HG02588 (cell line): ENCODE results near the gene CCDC86.

Experiments
- ATAC-seq: cut with Tn5 transposase; IDR thresholded peaks from one replicate; pipeline ENCODE4 v1.9.1; 2021; ENCODE audit warnings: mild to moderate bottlenecking, moderate library complexity; ENCODE audit not compliant: unreplicated experiment

The CCDC86 gene

GRCh38 chr11:60852117-60852981 is 10.4 kb downstream of the CCDC86 start:
- ATAC-seq, result no peak

- no peak for ATAC-seq
Observed at GRCh38 chr11:60852982-60853950, 11.4 kb downstream of the CCDC86 start.

DNA sequence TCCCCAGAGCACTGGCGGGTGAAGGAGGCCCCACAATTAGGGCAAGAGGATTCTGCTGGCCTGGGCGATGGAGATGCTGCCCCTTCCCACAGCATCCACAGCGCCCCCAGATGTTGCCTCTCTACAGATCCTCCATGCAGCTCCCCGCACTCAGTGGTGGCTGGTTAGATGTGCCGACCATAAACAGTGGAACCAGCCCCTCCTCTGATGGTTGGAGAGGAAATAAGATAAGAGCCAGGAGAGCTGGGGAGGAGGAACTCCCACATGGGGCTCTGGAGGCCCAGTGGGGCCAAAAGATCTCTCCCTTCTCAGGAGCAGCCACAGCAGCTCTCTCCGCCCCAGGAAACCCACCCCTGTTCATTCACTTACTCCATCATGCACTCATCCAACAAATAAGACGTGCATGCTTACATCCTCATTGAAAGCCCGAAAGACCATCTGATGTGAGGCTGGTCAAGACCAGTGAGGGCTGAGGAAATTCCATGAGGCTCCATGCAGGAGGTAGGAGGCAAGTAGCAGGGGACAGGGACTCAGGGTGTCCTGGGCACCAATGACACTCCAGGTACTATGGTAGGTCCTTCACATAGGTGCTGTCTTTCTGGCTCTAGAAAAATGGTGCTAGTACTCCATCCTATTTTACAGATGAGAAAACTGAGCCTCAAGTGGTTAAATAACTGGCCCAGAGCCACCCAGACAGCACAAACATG is 12.4 kb downstream of the CCDC86 start:
- ATAC-seq, result no peak

- no peak for ATAC-seq
Observed at GRCh38 chr11:60854847-60855725, 13.2 kb downstream of the CCDC86 start.

DNA sequence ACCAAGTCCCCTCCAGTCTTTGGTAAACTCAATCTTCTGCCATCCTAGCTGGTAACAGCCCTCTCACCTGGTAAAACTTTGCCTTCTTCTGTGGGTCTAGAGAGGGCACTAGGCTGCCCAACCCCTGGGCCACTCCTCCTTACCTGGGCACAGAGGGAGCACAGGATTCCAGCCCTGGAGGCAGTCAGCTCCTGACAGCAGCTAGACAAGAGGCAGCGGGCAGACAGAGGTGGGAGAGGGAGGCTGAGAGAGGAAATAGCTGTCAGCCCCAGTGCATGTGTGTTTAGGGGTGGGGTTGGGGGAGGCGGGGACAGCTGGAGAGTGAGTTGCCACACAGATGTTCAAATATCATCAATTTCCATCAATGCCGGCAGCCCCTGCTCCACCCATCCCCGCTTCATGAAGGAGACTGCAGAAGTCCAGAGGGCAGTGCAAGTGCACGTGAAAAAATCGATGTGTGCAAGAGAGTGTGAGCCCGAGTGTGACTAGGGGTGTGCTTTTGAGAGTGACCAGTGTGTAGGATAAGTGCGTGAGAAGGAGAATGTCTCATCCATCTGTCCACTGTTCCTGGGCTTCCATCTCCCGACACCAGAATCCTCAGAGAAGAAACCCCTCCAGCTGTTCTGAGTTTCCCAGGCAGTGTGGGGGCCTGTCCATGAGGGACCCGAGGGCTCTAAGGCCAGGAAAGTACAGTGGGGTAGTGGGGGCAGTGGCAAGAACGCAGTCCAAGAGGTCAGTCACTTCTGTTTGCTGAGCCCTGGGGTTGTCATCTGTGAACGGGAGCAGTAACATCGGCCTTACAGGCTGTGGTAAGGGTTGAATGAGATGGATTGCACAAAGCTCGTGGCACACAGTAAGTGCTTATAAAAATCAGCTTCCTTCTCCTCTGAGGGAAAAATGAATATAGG is 14.1 kb downstream of the CCDC86 start, which contains the start of gene PTGDR2:
TSS of gene PTGDR2 (minus strand) at position 225 of the 908 bp plus-strand sequence. CDS start 2,228 bp downstream, outside the sequence.
- no peak for ATAC-seq

DNA sequence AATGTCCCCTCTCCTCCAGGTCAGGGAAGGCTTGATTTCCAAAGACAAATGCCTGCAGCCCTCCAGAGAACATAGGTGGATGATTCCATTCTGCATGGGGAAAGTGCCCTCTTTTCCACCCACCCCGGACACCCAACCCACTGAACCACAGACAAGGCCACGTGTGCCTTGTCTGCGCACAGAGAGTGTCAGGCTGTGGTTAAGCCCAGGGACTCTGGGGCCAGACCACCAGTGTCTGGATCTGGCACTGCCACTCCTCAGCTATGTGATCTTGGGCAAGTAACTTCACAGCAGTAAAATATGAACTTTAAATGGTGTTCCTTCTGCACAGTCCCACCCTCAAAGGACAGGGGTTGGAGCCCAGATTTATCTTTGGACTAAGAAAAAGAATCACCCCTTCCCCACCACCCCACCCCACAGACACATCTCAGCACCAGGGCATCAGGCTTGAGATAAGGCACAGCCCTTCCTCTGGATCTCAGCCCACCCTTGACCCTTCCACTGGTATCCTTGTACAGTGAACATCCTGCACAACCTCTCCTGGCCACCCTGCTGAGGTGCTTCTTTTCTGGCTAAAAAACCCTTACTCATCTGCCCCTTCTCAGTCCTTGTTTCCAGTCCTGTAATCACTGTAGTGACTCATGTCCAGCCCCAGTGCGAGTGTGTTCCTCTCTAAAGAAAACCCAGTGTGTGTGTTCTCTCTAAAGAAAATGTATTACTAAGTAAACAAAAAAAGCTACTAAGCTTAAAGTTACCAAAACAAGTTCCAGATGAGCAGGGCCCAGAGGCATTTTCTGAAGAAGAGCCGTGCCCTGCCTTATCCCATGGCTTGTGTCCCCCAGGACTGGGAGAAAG is 15.7 kb downstream of the CCDC86 start:
- no peak for ATAC-seq

- no peak for ATAC-seq
Observed at GRCh38 chr11:60858236-60858635, 16.3 kb downstream of the CCDC86 start.

DNA sequence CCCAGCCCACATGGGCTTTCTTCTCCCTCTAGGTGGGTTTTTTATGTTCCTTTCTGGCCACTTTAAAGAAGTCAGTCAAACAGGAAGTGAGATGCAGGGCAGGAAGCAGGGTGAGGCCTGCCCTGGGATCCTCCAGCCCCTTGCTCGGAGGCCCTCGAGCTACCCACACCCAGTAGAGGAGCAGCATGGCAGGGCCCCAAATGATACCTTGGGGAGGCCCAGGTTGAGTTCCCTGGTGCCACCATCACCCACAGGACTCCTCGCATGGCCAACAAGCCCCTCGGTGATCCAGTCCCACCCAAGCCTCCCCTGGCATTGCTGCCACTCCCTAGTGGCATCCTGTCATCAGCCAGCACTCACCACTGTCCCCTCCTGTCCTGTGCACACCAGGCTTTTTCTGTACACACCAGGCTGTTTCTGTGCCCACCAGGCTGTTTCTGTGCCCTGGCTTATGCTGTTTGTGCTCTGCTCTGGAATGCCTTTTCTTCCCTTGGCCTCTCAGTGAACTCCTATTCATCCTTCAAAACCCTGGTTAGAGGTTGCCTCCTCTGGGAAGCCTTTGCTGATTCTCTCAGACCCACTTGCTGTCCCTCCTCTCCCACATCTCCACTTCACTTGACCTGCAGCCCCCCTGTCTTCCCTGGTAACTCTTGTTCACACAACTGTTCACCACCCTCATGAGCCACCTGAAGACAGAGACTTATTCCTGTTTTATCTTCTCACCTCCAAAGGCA is 17.0 kb downstream of the CCDC86 start:
- no peak for ATAC-seq

- ATAC-seq, result no peak
Observed at GRCh38 chr11:60859616-60860250, 17.8 kb downstream of the CCDC86 start.

GRCh38 chr11:60860943-60861342 is 19.0 kb downstream of the CCDC86 start:
- no peak for ATAC-seq

GRCh38 chr11:60862171-60862570 is 20.3 kb downstream of the CCDC86 start:
- ATAC-seq, result no peak

DNA sequence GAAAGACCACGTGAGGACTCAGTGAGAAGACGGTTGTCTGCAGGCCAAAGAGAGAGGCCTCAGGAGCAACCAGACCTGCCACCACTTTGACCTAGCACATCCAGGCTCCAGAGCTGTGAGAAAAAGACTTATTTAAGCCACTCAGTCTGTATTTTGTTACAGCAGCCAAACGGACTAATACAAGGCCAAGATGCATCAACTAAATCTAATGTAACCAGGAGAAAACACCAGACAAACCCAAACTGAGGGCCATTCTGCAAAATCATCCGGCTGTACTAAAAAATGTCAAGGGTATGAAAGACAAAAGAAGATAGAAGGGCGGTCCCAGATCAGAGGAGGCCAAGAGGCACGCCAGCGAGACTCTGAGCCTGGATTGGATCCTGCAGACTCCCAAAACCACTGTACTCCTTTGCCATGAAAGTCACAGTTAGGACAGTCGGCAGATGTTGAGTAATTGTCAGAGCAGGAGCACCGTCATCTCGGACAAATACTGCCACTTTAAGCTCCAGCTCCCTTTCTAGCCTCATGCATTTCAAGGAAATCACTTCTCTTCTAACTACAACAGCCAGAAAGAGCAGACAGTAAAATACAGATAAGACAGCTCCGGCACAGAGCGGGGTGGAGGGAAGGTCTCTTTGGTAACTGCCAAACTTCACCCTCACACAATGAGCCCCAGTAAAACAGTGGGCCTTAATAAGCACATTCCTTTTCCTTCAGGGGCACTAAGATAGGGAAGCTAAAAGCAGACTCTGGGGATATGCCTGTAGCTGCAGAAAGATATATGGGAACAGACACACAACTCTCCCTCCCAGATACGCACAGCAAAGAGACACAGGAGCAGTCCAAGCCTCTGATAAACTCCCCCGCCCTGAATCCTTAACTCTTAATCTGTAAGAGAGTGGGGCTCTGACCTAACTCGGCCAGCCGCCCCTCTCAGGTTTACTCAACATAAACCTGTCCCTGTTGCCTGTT is 21.9 kb downstream of the CCDC86 start:
- no peak for ATAC-seq

DNA sequence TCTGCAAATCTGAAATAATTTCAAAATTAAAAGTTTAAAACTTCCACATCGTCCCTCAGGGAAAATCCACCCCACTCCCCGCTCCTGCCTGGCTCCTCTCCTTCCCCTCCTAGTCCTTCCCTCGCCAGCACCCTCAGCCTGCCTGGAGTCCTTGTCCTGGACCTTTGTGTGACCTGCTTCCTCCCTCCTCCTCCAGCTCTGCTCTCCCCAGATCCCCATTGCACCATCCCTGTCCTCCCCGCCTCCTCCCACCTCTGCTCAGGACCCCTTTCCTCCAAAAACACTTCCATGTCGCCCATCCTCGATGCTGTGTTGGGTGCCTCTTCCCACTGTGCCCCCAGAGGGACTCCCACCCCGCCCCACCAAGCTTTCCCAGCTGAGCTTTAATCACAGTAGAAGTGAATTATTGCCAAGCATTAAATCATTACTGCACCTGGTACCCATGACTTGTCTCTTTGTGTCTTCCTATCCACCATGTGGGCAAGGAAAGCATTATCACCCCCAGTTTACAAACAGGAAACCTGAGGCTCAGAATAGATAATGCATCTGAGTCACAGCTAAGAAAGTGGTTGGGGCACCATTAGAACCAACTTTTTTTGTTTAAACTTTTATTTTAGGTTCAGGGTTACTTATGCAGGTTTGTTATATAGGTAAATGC is 23.1 kb downstream of the CCDC86 start:
- ATAC-seq, result no peak

GRCh38 chr11:60866911-60867870 is 25.3 kb downstream of the CCDC86 start, which contains the start of gene ZP1:
TSS of gene ZP1 (plus strand) at chr11:60867542. CDS start at chr11:60867562, 20 bp downstream.
- ATAC-seq, result no peak
